Effector memory CD4-positive, alpha-beta T cell (primary cell): Measurements from ENCODE around the gene NPTX1.
A peak's percentile ranks its signal among the peaks of the same experiment; 100 is the strongest.

Experiments used
- DNase-seq, 3 donors: peaks; one replicate each; pipeline ENCODE4 v3.0.0-alpha.2; 2020
- H3K27ac ChIP-seq: 2 replicates; pipeline ENCODE4 v1.7.0; 2013; ENCODE audit warnings: mild to moderate bottlenecking, low read length, moderate library complexity; ENCODE audit not compliant: insufficient read depth, poor library complexity, severe bottlenecking
- H3K27me3 ChIP-seq: replicated peaks from 2 replicates; pipeline ENCODE4 v1.7.0; 2013; ENCODE audit warnings: mild to moderate bottlenecking, low read length; ENCODE audit not compliant: insufficient read depth, control insufficient read depth, poor library complexity, severe bottlenecking
- H3K36me3 ChIP-seq: 2 replicates; pipeline ENCODE4 v1.7.0; 2013; ENCODE audit warnings: mild to moderate bottlenecking, low read length, moderate library complexity; ENCODE audit not compliant: control insufficient read depth, insufficient read depth
- H3K4me1 ChIP-seq: 2 replicates; pipeline ENCODE4 v1.7.0; 2013; ENCODE audit warnings: low read length, mild to moderate bottlenecking; ENCODE audit not compliant: control insufficient read depth, insufficient read depth, poor library complexity, severe bottlenecking
- H3K4me3 ChIP-seq: 2 replicates; pipeline ENCODE4 v1.7.0; 2013; ENCODE audit warnings: low read length, low read depth, mild to moderate bottlenecking; ENCODE audit not compliant: insufficient read depth, poor library complexity, severe bottlenecking
- H3K9me3 ChIP-seq: 2 replicates; pipeline ENCODE4 v1.7.0; 2013; ENCODE audit warnings: mild to moderate bottlenecking, low read length, moderate library complexity; ENCODE audit not compliant: control insufficient read depth

Gene NPTX1

DNA sequence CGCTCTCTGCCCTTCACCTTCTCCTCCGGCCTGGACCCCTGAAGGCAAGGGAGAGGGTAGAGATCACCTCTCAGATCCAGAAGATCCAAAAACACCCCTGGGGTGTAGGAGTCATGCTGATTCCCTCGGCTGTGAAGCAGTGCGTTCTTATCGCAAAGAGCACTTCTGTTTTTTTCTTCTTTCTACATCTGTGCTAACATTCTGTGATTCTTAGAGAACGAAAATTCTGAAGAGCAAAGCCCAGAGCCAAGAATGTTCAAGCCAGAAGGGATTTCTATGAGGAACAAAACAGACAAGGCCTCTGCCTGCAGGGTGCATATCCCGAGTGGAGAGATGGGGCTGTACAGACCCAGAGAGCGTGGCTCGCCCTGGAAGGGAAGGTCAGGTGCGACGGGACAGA is 17.2 kb downstream of the NPTX1 start:
- no peak overlapping the region for H3K27ac ChIP-seq
- no peak overlapping the region for H3K4me3 ChIP-seq
- no peaks in the 10 kb centered on the region for H3K27me3 ChIP-seq
- H3K9me3 ChIP-seq, result no peaks in the 10 kb centered on the region
- H3K4me1 ChIP-seq, result peaks cover 8% of the 10 kb centered on the region
- DNase-seq, result no peak
- no peaks in the 10 kb centered on the region for H3K36me3 ChIP-seq

DNA sequence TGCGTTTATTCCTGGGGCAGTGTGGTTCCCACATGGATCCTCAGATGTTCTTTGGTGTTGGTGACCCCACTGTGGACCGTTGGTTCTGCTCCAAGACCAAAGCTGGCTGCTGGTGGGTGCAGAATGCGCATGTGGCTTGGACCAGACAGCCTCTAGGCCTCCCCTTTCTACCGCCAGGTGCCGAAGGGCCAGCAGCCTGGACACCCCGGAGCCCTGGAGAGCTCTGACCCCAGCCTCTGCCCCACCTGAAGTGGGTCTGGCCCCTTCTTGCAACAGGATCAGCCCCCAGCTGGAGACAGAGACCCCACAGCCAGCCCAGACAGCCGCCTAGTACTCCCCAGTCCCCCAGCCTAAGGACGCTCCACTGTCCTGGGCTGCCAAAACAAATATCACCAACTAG is 18.4 kb downstream of the NPTX1 start:
- H3K27me3 ChIP-seq, result no peaks in the 10 kb centered on the region
- no peak overlapping the region for H3K4me3 ChIP-seq
- no peak overlapping the region for H3K27ac ChIP-seq
- DNase-seq, result no peak
- peaks cover 11% of the 10 kb centered on the region for H3K4me1 ChIP-seq
- no peaks in the 10 kb centered on the region for H3K9me3 ChIP-seq
- H3K36me3 ChIP-seq, result no peaks in the 10 kb centered on the region

DNA sequence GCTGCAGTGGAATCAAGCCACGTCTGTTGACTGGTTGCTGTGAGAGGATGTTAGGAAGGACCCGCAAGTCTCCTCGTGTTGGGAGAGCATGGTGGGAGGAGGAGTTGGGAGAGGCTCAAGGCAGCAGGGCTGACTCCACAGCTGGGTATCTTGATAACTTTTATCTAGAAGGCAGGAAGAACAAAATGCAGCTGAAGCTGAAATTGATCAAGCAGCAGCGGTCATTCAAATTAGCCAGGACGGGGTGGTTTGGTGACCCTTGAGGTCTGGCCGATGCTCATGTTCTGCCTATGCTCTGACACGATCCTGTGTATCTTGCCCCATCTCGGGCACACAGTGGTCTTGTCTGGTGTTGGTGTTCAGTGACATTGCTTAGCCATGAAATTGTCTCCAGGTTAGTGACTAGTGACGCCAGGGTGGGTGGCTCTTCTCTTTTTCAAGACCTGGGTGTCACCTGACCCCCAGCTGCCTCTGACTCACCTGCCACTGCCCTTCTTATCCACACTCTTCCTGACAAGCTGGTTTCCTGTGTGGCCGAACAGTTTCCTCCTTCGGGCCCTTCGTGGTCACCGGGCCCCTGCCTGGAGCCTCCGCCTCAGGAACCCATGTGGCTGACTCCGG is 19.1 kb downstream of the NPTX1 start:
- no peak overlapping the region for H3K27ac ChIP-seq
- no peaks in the 10 kb centered on the region for H3K36me3 ChIP-seq
- DNase-seq, result no peak
- peaks cover 11% of the 10 kb centered on the region for H3K4me1 ChIP-seq
- no peaks in the 10 kb centered on the region for H3K9me3 ChIP-seq
- H3K4me3 ChIP-seq, result no peak overlapping the region
- H3K27me3 ChIP-seq, result no peaks in the 10 kb centered on the region

DNA sequence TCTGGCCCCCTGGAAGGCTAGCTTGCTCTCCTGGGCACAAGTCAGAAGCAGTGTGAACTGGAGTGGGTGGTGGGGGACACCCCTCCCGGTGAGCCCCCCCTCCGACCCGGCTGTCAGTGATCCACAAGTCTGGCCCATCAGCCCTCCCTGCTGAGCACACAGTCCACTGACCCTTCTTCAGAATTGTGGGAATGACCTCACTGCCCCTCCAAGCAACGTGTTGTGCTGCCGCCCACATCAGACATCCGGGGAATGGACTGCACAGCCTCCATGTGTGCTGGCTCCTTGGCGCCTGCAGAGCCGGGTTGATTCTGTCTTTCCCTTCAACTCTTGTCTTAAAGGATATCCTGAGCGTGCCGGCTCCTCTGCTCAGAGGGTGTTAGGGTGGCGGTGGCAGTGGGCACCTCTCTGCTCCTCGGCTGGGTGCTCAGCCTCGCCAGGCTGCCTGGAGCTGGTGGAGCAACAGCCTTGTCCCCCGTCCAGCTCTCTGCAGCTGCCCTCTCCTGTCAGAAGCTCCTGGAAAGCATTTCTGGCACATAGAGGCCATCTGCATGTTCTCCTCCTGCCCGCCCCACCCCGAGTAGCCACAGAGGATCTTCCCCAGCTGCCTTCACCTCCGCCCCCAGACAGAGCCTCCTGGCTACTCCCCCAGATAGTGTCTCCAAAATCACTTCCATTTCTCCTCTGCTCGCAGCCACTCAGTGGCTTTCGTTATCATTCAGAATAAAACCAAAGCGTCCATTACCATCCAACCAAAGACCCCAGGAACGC is 19.8 kb downstream of the NPTX1 start:
- H3K4me3 ChIP-seq, result no peak overlapping the region
- no peaks in the 10 kb centered on the region for H3K9me3 ChIP-seq
- H3K27me3 ChIP-seq, result no peaks in the 10 kb centered on the region
- DNase-seq, result no peak
- no peak overlapping the region for H3K27ac ChIP-seq
- no peaks in the 10 kb centered on the region for H3K36me3 ChIP-seq
- peaks cover 11% of the 10 kb centered on the region for H3K4me1 ChIP-seq

DNA sequence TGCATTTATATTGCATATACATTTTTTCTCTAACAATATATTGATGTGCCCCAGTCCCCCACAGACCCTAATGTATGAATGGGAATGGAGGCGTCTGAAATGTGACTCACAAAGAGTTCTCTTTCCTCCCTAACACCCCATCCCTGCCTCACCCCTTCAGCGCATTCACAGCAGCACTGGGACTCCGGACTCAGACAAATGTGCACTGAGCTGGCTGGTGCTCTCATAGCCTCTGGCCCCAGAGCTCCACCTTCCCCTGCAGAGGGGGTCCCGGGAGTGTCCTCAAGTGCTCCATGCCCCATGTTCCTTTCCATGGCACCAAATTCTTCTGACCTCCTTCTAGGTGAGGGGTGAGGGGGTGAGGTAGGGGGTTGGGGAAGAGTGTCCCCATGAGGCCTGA is 20.6 kb downstream of the NPTX1 start:
- Histone ChIP-seq H3K4me1 (peaks cover 11% of the 10 kb centered on the region), H3K27me3 (no peaks in the 10 kb centered on the region), H3K9me3 (no peaks in the 10 kb centered on the region), H3K4me3 (no peak overlapping the region), H3K36me3 (no peaks in the 10 kb centered on the region), H3K27ac (peak overlapping the region; percentile 93)
- DNase-seq, result no peak

DNA sequence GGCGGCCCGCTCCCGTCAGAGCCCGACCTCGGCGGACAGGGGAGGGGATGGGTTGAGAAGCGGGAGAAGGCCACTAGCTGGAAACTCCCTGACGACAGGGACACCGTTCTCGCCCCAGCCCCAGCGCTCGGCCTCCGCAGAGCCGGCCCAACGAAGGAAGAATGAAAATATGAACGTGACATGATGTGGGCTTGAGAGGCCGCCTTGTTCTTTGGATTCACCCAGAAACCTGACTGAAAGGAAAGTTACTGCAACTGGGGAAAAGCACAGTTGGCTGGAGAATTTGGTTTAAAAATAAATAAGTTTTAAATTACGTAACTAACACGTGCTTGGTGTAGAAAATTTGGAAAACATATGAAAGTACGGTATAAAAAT is 21.1 kb downstream of the NPTX1 start:
- Histone ChIP-seq H3K4me3 (peak overlapping the region; percentile 75), H3K9me3 (no peaks in the 10 kb centered on the region), H3K27ac (peak overlapping the region; percentile 93), H3K4me1 (peaks cover 11% of the 10 kb centered on the region), H3K27me3 (no peaks in the 10 kb centered on the region), H3K36me3 (no peaks in the 10 kb centered on the region)
- DNase-seq, result peak in 2 of 3 donors; percentile 28 to 36

DNA sequence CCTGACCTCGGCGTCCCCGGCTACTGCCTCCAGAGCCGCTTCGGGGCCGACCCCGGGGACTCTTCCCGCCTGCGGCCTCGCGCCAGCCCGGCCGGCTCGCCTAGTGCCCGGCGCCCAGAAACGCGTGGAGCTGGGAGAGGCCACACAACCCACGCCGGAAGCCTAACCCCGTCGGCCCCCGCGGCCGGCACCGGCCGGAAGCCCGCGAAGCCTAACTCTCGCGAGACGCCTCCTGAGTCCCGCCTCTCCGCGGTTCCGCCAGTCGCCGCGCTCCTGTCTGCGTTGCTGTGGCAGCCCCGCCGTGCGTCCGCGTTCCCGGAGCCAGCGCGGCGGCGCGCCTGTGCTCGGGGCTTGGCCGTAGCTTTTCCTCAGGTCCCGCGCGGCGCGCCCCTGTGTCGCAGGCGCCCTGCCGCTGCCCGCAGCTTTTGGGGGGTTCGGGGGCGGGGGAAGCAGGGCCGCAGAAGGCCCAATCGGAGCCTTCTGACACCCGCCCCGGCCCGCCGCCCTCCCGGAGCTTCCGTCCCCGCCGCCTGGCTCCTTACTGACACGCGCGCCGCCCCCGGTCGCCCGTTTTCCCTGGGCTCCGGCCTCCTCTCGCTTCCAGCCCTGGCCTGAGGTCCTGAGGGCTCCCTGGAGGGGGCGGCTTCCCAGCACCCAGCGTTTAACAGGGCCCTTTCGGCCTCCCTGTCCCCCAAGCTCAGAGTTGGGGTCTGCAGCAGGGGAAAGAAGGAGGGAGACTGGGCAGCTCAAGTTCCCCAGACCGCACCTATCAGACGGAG is 21.7 kb downstream of the NPTX1 start:
- H3K36me3 ChIP-seq, result no peaks in the 10 kb centered on the region
- H3K27ac ChIP-seq, result peak overlapping the region; percentile 93
- peak overlapping the region; percentile 75 for H3K4me3 ChIP-seq
- H3K27me3 ChIP-seq, result no peaks in the 10 kb centered on the region
- no peaks in the 10 kb centered on the region for H3K9me3 ChIP-seq
- peaks cover 11% of the 10 kb centered on the region for H3K4me1 ChIP-seq
- peak; percentile 86 to 90 (median 87) for DNase-seq

DNA sequence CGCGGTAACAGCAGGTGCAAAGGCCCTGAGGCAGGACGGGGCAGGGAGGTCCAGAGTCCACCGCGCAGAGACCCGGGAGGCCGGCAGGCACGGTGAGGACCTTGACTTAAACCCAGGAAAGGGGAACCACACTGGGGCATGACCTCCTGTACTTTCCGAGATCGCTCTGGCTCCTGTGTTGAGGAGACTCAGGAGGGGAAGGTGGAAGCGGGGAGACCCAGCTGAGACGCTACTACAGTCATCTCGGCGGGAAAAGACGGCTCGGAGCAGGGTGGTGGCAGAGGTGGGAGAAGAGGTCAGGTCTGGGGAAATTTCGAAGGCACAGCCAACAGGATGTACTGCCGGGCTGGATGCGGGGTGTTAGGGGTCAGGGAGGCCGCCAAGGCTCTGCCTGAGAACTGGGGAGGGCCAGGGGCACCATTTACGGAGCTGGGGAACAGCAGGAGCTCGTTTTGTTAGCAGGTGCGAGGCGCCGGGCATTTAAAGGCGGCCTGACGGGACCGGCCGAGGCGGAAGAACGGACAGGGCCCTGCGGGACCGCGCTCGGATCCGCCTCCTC is 22.3 kb downstream of the NPTX1 start:
- H3K36me3 ChIP-seq, result no peaks in the 10 kb centered on the region
- no peaks in the 10 kb centered on the region for H3K9me3 ChIP-seq
- no peak for DNase-seq
- peak overlapping the region; percentile 75 for H3K4me3 ChIP-seq
- H3K27ac ChIP-seq, result peak overlapping the region; percentile 93
- H3K27me3 ChIP-seq, result no peaks in the 10 kb centered on the region
- peaks cover 11% of the 10 kb centered on the region for H3K4me1 ChIP-seq

DNA sequence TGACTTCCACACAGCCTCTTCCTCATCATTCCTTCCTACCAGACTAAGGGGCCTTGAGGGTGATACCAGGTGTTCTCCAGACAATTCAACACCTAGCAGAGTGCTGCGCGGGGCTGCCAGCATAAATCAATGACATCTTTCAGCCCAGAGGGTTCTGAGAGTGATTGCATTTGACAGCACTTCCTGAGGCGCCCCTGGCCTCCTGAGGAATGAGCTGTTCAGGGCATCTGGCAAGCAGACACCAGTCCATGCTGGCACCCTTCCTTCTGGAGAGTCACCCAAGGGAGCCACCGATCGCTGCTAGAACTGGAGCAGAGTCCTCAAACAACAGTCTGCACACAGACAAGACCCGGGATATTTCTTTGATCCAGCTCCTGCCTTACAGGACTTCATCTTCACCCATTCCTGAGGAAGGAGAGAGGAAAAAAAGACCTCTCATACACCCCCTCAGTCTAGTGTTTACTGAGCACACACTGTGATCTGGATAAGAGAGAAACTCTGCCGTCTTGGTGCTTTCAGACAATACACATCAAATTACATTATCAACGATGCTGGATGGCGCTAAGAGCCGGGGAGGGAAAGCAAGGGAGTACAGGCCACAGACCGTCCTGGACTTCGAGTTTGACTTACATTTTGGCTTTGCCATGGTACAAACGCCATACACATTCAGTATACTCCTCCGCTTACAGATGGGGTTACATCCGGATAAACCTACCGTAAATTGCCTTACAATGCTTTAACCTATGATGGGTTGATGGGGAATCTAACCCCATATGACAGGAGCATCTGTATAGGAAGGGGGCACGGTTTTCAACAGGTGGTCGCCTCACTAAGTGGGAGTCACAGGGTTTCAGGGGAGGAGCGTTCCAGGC is 23.0 kb downstream of the NPTX1 start:
- no peaks in the 10 kb centered on the region for H3K36me3 ChIP-seq
- no peaks in the 10 kb centered on the region for H3K27me3 ChIP-seq
- H3K9me3 ChIP-seq, result no peaks in the 10 kb centered on the region
- no peak for DNase-seq
- H3K4me3 ChIP-seq, result peak overlapping the region; percentile 75
- no peak overlapping the region for H3K27ac ChIP-seq
- peaks cover 11% of the 10 kb centered on the region for H3K4me1 ChIP-seq
